ENCODE measurements around the gene MIGA1. TPM values are rescaled to one million over a fixed set of nuclear protein-coding genes. Genes with fewer than 3 reads are reported as not detected.

MIGA1 gene
- total and polyA plus RNA-seq, 10 of the 15 experiments (the other 5 are each of a cell fraction or from before 2014, with no cell fraction given) = 1.3 to 7.2 (median 4.2) TPM

DNA sequence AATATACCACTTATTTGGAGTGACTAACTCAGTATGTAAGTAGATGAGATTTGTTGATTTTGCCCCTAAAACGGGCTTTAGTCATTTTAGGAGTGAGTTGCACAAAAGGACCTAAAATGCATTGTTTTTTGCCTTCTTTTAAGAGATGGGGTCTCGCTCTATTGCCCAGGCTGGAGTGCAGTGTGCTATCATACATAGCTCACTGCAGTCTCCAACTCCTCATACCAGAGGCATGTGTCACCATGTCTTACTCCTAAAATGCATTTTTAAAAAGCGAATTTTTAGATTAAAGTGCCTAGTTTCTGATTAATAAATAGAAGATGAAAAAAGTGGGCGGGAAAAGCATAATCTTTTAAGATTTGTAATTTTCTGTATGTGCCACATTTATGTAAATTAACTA is 97.4 kb downstream of the MIGA1 start:
- Histone ChIP-seq H3K27me3 (replicated peaks in 1 of 2; ENCODE audit: control insufficient read depth in 2 of 2, insufficient read depth in 2 of 2, low read length in 1 of 2) (no peaks in the 10 kb centered on the region), H3K9me3 (replicated peaks; ENCODE audit: control insufficient read depth, insufficient read depth, low read length) (no peaks in the 10 kb centered on the region), H4K20me1 (ENCODE audit: control insufficient read depth, insufficient read depth) (no peaks in the 10 kb centered on the region), H3K4me1 (ENCODE audit: control insufficient read depth, insufficient read depth, low read length) (no peaks in the 10 kb centered on the region), H3K4me3 (no peak overlapping the region), H3K36me3 (ENCODE audit: control insufficient read depth in 2 of 2, insufficient read depth in 2 of 2, low read length in 1 of 2) (no peaks in the 10 kb centered on the region), H3K27ac (ENCODE audit: control insufficient read depth, insufficient read depth) (no peak overlapping the region), H2AFZ (ENCODE audit: control insufficient read depth, low read depth, low read length) (no peak overlapping the region), H3K9ac (ENCODE audit: control insufficient read depth, insufficient read depth, low read length) (no peak overlapping the region), H3K79me2 (ENCODE audit: control insufficient read depth, insufficient read depth, low read length) (no peaks in the 10 kb centered on the region), H3K4me2 (ENCODE audit: control insufficient read depth, insufficient read depth) (no peak overlapping the region)
- ChIA-PET POLR2A (no interaction called here), CTCF (no interaction called here), RAD21 (ENCODE audit: unreplicated experiment) (no interaction called here), SMC1A (ENCODE audit: uncharacterized antibody, unreplicated experiment) (interaction anchor here (0.6 to 0.8 kb wide), 2 partner anchors 235 to 439 kb away, joined by 4 read pairs; no protein-coding TSS in a partner anchor)
- no peak for FAIRE-seq
- ATAC-seq = no peak
- 97% methylated on average over 4 of the region's 4 CpGs for WGBS (ENCODE audit: insufficient coverage, insufficient replicate concordance, low lambda C conversion rate, missing lambda C conversion rate)
- in situ Hi-C loops (cut with MboI) = no loop called here
- no peak for DNase-seq (ENCODE audit: low read depth, low spot score)
- intact Hi-C loops (cut with micrococcal nuclease; ENCODE audit: unreplicated experiment) = no loop called here
- no TSS peak for BruUV-seq (replicated peaks)
- TF ChIP-seq BCL11A (IDR thresholded peaks at IDR 0.05; ENCODE audit: low read depth, low read length) (no peak), POLR2AphosphoS5 (IDR thresholded peaks at IDR 0.05; ENCODE audit: low read length) (no peak), STAT3 (IDR thresholded peaks at IDR 0.05; ENCODE audit: low read depth, low read length) (no peak), SREBF2 (IDR thresholded peaks at IDR 0.05; ENCODE audit: low read length) (no peak), NFIC (IDR thresholded peaks at IDR 0.05; ENCODE audit: low read depth, low read length) (no peak), HDGF (IDR thresholded peaks at IDR 0.05) (no peak)
- TF ChIP-seq, protein P1, sequence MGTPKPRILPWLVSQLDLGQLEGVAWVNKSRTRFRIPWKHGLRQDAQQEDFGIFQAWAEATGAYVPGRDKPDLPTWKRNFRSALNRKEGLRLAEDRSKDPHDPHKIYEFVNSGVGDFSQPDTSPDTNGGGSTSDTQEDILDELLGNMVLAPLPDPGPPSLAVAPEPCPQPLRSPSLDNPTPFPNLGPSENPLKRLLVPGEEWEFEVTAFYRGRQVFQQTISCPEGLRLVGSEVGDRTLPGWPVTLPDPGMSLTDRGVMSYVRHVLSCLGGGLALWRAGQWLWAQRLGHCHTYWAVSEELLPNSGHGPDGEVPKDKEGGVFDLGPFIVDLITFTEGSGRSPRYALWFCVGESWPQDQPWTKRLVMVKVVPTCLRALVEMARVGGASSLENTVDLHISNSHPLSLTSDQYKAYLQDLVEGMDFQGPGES (IDR thresholded peaks at IDR 0.05) = no peak

DNA sequence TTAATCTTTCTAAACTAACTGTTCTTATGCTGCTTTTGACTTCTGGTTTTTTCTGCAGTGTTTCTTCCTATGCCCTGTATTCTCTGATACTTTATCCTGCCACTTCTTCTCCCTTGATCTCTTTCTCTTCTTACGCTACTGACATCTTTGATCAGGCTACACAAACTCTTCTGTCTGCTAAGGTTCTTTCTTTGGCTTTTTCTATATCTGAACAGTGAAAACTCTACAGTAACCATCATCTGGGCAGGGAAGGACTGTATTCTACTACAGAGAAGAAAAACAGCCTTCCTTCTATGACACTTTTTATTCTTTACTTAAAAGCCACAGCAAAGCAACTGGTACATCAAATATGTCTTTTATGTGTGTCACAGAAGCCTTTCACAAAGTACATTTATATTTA is 101.6 kb downstream of the MIGA1 start:
- no peaks in the 10 kb centered on the region for H3K4me1 ChIP-seq (ENCODE audit: control insufficient read depth, insufficient read depth, low read length)
- POLR2A ChIA-PET = no interaction called here

More for the DNA sequence above, 101.6 kb downstream of the MIGA1 start:
- Histone ChIP-seq H2AFZ (ENCODE audit: control insufficient read depth, low read depth, low read length) (no peak overlapping the region), H3K36me3 (ENCODE audit: control insufficient read depth in 2 of 2, insufficient read depth in 2 of 2, low read length in 1 of 2) (no peaks in the 10 kb centered on the region), H3K4me3 (no peak overlapping the region), H3K79me2 (ENCODE audit: control insufficient read depth, insufficient read depth, low read length) (no peaks in the 10 kb centered on the region), H3K9me3 (replicated peaks; ENCODE audit: control insufficient read depth, insufficient read depth, low read length) (no peaks in the 10 kb centered on the region), H4K20me1 (ENCODE audit: control insufficient read depth, insufficient read depth) (no peaks in the 10 kb centered on the region), H3K9ac (ENCODE audit: control insufficient read depth, insufficient read depth, low read length) (no peak overlapping the region), H3K4me2 (ENCODE audit: control insufficient read depth, insufficient read depth) (no peak overlapping the region), H3K27me3 (replicated peaks in 1 of 2; ENCODE audit: control insufficient read depth in 2 of 2, insufficient read depth in 2 of 2, low read length in 1 of 2) (no peaks in the 10 kb centered on the region), H3K27ac (ENCODE audit: control insufficient read depth, insufficient read depth) (no peak overlapping the region)
- DNase-seq (ENCODE audit: low read depth, low spot score) = no peak
- 94% methylated on average over 1 of the region's 1 CpG for WGBS (ENCODE audit: insufficient coverage, insufficient replicate concordance, low lambda C conversion rate, missing lambda C conversion rate)
- ChIA-PET SMC1A (ENCODE audit: uncharacterized antibody, unreplicated experiment) (no interaction called here), CTCF (no interaction called here), RAD21 (ENCODE audit: unreplicated experiment) (no interaction called here)
- BruUV-seq (replicated peaks) = no TSS peak
- FAIRE-seq = no peak
- intact Hi-C loops (cut with micrococcal nuclease; ENCODE audit: unreplicated experiment) = no loop called here
- TF ChIP-seq MTA3 (IDR thresholded peaks at IDR 0.05; ENCODE audit: borderline replicate concordance, low read length) (no peak), NR2F1 (conservative IDR thresholded peaks at IDR 0.05) (no peak), NRF1 (conservative IDR thresholded peaks at IDR 0.05; ENCODE audit: low read depth, low read length) (no peak)
- ATAC-seq = no peak
- in situ Hi-C loops (cut with MboI) = no loop called here

Measured in GM12878 (cell line).